Colonic mucosa (tissue), 4 donors: ENCODE data around the gene OR2L8. TPM values are rescaled to one million over a fixed set of nuclear protein-coding genes. Genes with fewer than 3 reads are reported as not detected.

Experiments
- DNase-seq: peaks from one replicate; pipeline ENCODE4 v3.0.0-alpha.2; 2020
- H3K27ac ChIP-seq: fragments of 200-600 bp; one replicate; pipeline ENCODE4 v1.8.0; 2021
- H3K27me3 ChIP-seq: fragments of 200-600 bp; one replicate; pipeline ENCODE4 v1.8.0; 2021
- H3K36me3 ChIP-seq: fragments of 200-600 bp; one replicate; pipeline ENCODE4 v1.8.0; 2021
- H3K4me1 ChIP-seq: fragments of 200-600 bp; one replicate; pipeline ENCODE4 v1.8.0; 2021; ENCODE audit warnings: mild to moderate bottlenecking
- H3K4me3 ChIP-seq: fragments of 200-600 bp; one replicate; pipeline ENCODE4 v1.8.0; 2021
- H3K9ac ChIP-seq, 2 donors: one replicate each; pipeline ENCODE4 v1.7.0; 2013; ENCODE audit warnings: control low read depth in 2 of 2, low read depth in 2 of 2, low read length in 2 of 2
- H3K9me3 ChIP-seq: fragments of 200-600 bp; one replicate; pipeline ENCODE4 v1.8.0; 2021
- intact Hi-C: fragments of 100-400 bp; cut with DNase I; formaldehyde crosslinking; loops from one replicate; pipeline ENCODE4 v1.14.1; 2022
- total RNA-seq, 2 donors: library from RNA; stranded (reverse); fragmentation: NEBNext Ultra II Directional in 1 of 2; extraction: Animal tissue kit (Norgen Biotek cat#: 25700) in 1 of 2; gene quantifications; one replicate each; pipeline ENCODE4 v1.2.1, GENCODE V29; 2021
- TF ChIP-seq, protein P1 (sequence below): fragments of 200-600 bp; IDR thresholded peaks from one replicate; pipeline ENCODE4 v1.8.0; 2022; ENCODE audit warnings: antibody characterized with exemption, mild to moderate bottlenecking
- donor health status: healthy.
- donor health status: DM: no; HTN: no; CAD: no.
- donor health status: DM: no; HTN: no; CAD: no.

Gene OR2L8
- total RNA-seq, 2 donors from 2014 or later, result not detected

DNA sequence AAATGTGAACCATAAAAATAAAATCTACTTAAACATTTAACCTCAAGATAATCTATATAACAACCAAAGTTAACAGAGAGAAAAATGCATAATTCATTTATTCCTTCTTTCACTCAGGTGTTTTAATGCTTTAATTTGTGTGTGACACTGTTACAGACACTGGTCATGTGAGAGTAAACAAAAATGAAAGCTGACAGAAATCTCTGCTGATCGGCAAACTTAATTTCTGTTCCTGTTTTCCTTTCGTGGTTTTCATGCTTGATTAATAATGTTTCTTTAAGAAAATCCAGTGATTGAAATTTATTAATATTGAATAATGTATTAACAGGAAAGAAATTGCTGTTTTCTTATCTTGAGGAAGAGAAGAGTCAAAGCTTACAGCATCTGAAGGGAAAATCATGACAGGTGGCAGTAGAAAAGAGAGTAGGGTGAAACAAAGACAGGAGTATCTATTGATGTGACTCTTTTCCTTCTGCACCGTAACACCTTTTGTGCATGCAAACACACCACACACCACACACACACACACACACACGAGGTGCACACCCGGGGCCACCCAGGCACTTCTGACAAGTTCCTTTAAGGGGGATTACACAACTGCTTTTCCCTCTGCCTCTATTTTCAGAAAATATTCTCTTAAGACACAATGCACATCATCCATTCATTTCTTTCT, 18.0 kb downstream of the OR2L8 start:
- Histone ChIP-seq H3K27me3 (no peaks in the 10 kb centered on the region), H3K27ac (no peak overlapping the region), H3K4me3 (no peak overlapping the region), H3K9ac (no peak overlapping the region), H3K9me3 (no peaks in the 10 kb centered on the region), H3K4me1 (no peaks in the 10 kb centered on the region), H3K36me3 (no peaks in the 10 kb centered on the region)
- no peak for DNase-seq
- TF ChIP-seq, protein P1, sequence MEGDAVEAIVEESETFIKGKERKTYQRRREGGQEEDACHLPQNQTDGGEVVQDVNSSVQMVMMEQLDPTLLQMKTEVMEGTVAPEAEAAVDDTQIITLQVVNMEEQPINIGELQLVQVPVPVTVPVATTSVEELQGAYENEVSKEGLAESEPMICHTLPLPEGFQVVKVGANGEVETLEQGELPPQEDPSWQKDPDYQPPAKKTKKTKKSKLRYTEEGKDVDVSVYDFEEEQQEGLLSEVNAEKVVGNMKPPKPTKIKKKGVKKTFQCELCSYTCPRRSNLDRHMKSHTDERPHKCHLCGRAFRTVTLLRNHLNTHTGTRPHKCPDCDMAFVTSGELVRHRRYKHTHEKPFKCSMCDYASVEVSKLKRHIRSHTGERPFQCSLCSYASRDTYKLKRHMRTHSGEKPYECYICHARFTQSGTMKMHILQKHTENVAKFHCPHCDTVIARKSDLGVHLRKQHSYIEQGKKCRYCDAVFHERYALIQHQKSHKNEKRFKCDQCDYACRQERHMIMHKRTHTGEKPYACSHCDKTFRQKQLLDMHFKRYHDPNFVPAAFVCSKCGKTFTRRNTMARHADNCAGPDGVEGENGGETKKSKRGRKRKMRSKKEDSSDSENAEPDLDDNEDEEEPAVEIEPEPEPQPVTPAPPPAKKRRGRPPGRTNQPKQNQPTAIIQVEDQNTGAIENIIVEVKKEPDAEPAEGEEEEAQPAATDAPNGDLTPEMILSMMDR, result no peak
- intact Hi-C loops, result no loop called here

DNA sequence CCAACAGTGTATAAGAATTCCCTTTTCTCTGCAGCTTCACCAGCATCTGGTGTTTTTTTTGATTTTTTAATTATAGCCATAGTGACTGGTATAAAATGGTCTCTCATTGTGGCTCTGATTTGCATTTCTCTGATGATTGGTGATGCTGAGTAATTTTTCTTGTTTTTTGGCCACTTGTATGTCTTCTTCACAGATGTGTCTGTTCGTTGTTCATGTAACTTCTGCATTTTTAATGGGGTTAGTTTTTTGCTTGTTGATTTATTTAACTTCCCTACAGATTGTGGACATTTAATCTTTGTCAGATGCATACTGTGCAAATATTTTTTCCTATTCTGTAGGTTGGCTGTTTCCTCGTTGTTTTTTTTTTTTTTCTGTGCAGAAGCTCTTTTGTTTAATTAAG, 44.3 kb downstream of the OR2L8 start:
- Histone ChIP-seq H3K4me1 (no peaks in the 10 kb centered on the region), H3K9ac (no peak overlapping the region), H3K4me3 (no peak overlapping the region), H3K27me3 (no peaks in the 10 kb centered on the region), H3K27ac (no peak overlapping the region), H3K9me3 (no peaks in the 10 kb centered on the region), H3K36me3 (no peaks in the 10 kb centered on the region)
- intact Hi-C loops, result no loop called here
- TF ChIP-seq, protein P1, result no peak
- no peak for DNase-seq

DNA sequence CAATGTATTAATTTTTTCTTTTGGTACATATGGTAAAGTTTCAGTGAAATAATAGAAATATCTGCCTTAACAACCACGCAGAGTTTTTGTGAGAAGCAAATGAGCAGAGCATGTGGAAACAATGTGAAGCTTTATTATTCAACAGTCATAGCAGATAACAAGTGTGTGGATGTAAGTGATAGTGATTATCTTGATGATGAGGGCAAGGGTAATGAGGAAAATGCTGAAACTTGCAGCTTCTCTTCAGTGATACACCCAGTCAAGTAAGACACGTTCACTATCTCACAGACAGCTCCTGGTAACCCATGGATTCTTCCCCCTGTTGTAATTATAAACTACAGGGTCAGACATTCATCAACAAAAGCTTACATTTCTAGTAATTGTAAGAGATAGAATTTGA, 50.2 kb downstream of the OR2L8 start:
- Histone ChIP-seq H3K36me3 (no peaks in the 10 kb centered on the region), H3K9me3 (no peaks in the 10 kb centered on the region), H3K9ac (no peak overlapping the region), H3K4me3 (no peak overlapping the region), H3K27ac (no peak overlapping the region), H3K27me3 (no peaks in the 10 kb centered on the region), H3K4me1 (no peaks in the 10 kb centered on the region)
- intact Hi-C loops, result no loop called here
- DNase-seq, result no peak
- TF ChIP-seq, protein P1, result no peak

Other genes with a start within 250 kb of the OR2L8 start
- not detected for gene OR6F1, start 232.2 kb upstream of the OR2L8 start, total RNA-seq
- gene OR14K1, start 210.2 kb upstream of the OR2L8 start, total RNA-seq, result not detected
- gene OR14A2, start 200.7 kb upstream of the OR2L8 start, total RNA-seq, result not detected
- gene OR1C1, start 188.3 kb upstream of the OR2L8 start, total RNA-seq, result not detected
- not detected for gene OR14A16, start 124.7 kb upstream of the OR2L8 start, total RNA-seq
- gene OR11L1, start 107.0 kb upstream of the OR2L8 start, total RNA-seq, result not detected
- gene TRIM58, start 91.7 kb upstream of the OR2L8 start, total RNA-seq, result 1 to 10 TPM; 2.4 to 3.6 TPM
- under 1 TPM; 0.82 to 0.96 TPM for gene OR2W3, start 53.3 kb upstream of the OR2L8 start, total RNA-seq
- gene OR2T8, start 28.6 kb upstream of the OR2L8 start, total RNA-seq, result not detected
- gene OR2AJ1, start 24.0 kb upstream of the OR2L8 start, total RNA-seq, result not detected
- not detected for gene OR2AK2, start 16.4 kb downstream of the OR2L8 start, total RNA-seq
- gene OR2L5, start 64.8 kb downstream of the OR2L8 start, total RNA-seq, result not detected
- under 1 TPM in 1 of 2 donors, not detected in 1; 0.10 TPM for gene OR2L2, start 81.2 kb downstream of the OR2L8 start, total RNA-seq
- not detected for gene OR2L3, start 98.0 kb downstream of the OR2L8 start, total RNA-seq
- gene OR2L13, start 146.3 kb downstream of the OR2L8 start, total RNA-seq, result not detected
- gene OR2M5, start 196.3 kb downstream of the OR2L8 start, total RNA-seq, result not detected
- not detected for gene OR2M2, start 226.0 kb downstream of the OR2L8 start, total RNA-seq
- gene OR2M3, start 248.4 kb downstream of the OR2L8 start, total RNA-seq, result not detected